Colonic mucosa (tissue), 4 donors: ENCODE measurements around the gene PDK2. TPM values are rescaled to one million over a fixed set of nuclear protein-coding genes. Genes with fewer than 3 reads are reported as not detected.

Experiments used
- DNase-seq: peaks from one replicate; pipeline ENCODE4 v3.0.0-alpha.2; 2020
- H3K27ac ChIP-seq: fragments of 200-600 bp; one replicate; pipeline ENCODE4 v1.8.0; 2021
- H3K27me3 ChIP-seq: fragments of 200-600 bp; one replicate; pipeline ENCODE4 v1.8.0; 2021
- H3K36me3 ChIP-seq: fragments of 200-600 bp; one replicate; pipeline ENCODE4 v1.8.0; 2021
- H3K4me1 ChIP-seq: fragments of 200-600 bp; one replicate; pipeline ENCODE4 v1.8.0; 2021; ENCODE audit warnings: mild to moderate bottlenecking
- H3K4me3 ChIP-seq: fragments of 200-600 bp; one replicate; pipeline ENCODE4 v1.8.0; 2021
- H3K9ac ChIP-seq, 2 donors: one replicate each; pipeline ENCODE4 v1.7.0; 2013; ENCODE audit warnings: control low read depth in 2 of 2, low read depth in 2 of 2, low read length in 2 of 2
- H3K9me3 ChIP-seq: fragments of 200-600 bp; one replicate; pipeline ENCODE4 v1.8.0; 2021
- intact Hi-C: fragments of 100-400 bp; cut with DNase I; formaldehyde crosslinking; loops from one replicate; pipeline ENCODE4 v1.14.1; 2022
- total RNA-seq, 2 donors: library from RNA; stranded (reverse); fragmentation: NEBNext Ultra II Directional in 1 of 2; extraction: Animal tissue kit (Norgen Biotek cat#: 25700) in 1 of 2; gene quantifications; one replicate each; pipeline ENCODE4 v1.2.1, GENCODE V29; 2021
- TF ChIP-seq, protein P1 (sequence below): fragments of 200-600 bp; IDR thresholded peaks from one replicate; pipeline ENCODE4 v1.8.0; 2022; ENCODE audit warnings: antibody characterized with exemption, mild to moderate bottlenecking
- donor health status: healthy.
- donor health status: DM: no; HTN: no; CAD: no.
- donor health status: DM: no; HTN: no; CAD: no.

Gene PDK2
- total RNA-seq, 2 donors from 2014 or later: 48.8 to 56.4 TPM

DNA sequence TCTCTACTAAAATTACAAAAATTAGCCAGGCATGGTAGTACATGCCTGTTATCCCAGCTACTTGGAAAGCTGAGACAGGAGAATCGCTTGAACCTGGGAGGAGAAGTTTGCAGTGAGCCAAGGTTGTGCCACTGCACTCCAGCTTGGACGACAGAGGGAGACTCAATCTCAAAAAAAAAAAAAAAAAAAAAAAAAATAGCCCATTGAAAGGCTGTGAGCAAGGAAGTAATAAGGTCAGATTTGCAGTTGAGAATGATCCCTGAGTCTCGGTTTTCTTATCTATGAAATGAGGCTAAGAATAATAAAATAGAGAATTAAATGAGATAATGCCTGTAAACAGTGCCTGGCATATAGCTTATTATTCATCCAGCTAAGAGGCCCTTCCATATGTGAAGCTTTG lies 1.3 kb upstream of the PDK2 start:
- Histone ChIP-seq H3K4me1 (peaks cover 6% of the 10 kb centered on the region), H3K27me3 (no peaks in the 10 kb centered on the region), H3K9me3 (no peaks in the 10 kb centered on the region), H3K9ac (no peak overlapping the region), H3K36me3 (no peaks in the 10 kb centered on the region), H3K27ac (no peak overlapping the region), H3K4me3 (no peak overlapping the region)
- intact Hi-C loops: loop anchor here (10.0 kb wide), 1 partner anchor 201 kb away; no protein-coding TSS in a partner anchor
- no peak for DNase-seq
- TF ChIP-seq, protein P1, sequence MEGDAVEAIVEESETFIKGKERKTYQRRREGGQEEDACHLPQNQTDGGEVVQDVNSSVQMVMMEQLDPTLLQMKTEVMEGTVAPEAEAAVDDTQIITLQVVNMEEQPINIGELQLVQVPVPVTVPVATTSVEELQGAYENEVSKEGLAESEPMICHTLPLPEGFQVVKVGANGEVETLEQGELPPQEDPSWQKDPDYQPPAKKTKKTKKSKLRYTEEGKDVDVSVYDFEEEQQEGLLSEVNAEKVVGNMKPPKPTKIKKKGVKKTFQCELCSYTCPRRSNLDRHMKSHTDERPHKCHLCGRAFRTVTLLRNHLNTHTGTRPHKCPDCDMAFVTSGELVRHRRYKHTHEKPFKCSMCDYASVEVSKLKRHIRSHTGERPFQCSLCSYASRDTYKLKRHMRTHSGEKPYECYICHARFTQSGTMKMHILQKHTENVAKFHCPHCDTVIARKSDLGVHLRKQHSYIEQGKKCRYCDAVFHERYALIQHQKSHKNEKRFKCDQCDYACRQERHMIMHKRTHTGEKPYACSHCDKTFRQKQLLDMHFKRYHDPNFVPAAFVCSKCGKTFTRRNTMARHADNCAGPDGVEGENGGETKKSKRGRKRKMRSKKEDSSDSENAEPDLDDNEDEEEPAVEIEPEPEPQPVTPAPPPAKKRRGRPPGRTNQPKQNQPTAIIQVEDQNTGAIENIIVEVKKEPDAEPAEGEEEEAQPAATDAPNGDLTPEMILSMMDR: no peak

DNA sequence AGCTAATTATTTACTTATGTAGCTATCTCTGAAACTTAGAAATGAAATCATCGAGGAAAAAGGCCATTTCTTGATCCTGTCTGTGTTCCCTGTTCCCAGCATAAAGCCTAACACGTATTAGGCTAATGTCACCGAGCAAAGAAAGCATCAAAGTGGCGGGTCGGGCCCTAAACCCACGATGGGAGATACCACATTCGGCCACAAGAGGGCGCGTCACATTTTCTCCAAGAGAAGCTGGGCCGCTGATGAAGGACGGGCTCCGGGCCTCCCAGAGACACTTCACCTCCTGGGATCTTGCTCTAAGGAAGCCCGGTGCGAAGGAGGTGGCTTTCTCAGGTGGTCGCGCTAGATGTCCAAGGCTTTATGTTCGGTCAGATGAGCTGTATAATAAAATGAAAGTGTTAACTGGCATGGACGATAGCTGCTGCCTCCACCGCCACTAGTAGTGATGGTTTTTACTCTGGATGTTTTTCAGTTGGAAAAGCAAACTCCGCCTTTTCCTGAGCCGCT lies 853 bp upstream of the PDK2 start:
- intact Hi-C loops: loop anchor here (10.0 kb wide), 1 partner anchor 201 kb away; no protein-coding TSS in a partner anchor

DNA sequence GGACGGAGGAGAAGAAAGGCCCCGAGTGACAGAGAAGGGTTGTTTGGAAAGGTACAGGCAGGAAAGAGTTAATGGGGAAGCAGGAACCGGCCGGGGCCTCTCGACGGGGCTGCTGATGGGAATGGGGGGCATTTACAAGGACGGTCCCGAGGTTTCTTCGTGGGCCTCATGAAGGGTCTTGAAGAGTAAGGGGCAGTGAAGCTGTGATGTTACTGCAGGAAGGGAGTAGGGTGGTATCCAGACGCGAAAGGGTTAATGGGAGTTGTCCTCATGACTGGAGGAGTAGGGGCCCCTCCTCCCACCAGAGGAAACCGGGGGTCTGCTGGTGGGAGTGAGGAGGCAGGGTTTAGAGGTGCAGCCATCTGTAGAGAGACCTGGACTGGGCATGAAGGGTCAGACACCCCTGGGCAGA lies 481 bp downstream of the PDK2 start:
- peak overlapping the region; percentile 77 for H3K4me3 ChIP-seq
- TF ChIP-seq, protein P1: no peak
- H3K27ac ChIP-seq: peak overlapping the region; percentile 80
- no peaks in the 10 kb centered on the region for H3K27me3 ChIP-seq
- no peaks in the 10 kb centered on the region for H3K36me3 ChIP-seq
- H3K4me1 ChIP-seq: peaks cover 20% of the 10 kb centered on the region
- H3K9me3 ChIP-seq: no peaks in the 10 kb centered on the region
- peak overlapping the region; percentile 84 to 88 for H3K9ac ChIP-seq
- intact Hi-C loops: loop anchor here (5.0 to 10.0 kb wide), 2 partner anchors 57 to 199 kb away; partner anchors contain the start of gene PPP1R9B
- DNase-seq: no peak

More for the DNA sequence above, 853 bp upstream of the PDK2 start:
- TF ChIP-seq, protein P1: peak; percentile 88
- no peaks in the 10 kb centered on the region for H3K36me3 ChIP-seq
- peak overlapping the region; percentile 62 to 88 for H3K9ac ChIP-seq
- H3K4me1 ChIP-seq: peaks cover 9% of the 10 kb centered on the region
- no peaks in the 10 kb centered on the region for H3K9me3 ChIP-seq
- peak; percentile 96 for DNase-seq
- H3K27me3 ChIP-seq: no peaks in the 10 kb centered on the region
- H3K27ac ChIP-seq: peak overlapping the region; percentile 80
- H3K4me3 ChIP-seq: peak overlapping the region; percentile 77

DNA sequence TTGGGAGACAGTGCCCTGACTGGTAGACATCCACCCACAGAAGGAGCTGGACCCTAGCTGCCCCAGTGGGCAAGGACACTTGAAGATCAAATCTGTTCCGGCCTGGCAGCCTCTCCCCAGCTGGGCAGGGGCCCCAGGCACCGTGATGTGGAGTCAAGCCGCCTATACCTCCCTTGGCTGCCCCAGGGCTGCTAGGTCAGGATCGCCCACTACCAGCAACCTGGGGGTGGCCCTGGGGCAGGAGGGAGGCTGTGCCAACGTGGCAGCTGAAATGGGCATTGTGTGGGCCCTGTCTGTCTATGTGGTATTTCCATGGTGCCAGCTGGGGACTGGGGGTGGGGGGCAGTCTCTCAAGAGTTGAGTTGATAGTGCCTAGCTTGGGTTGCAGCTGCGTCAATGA lies 941 bp downstream of the PDK2 start:
- H3K27me3 ChIP-seq: no peaks in the 10 kb centered on the region
- H3K4me3 ChIP-seq: peak overlapping the region; percentile 77
- peaks cover 25% of the 10 kb centered on the region for H3K4me1 ChIP-seq
- no peak for DNase-seq
- intact Hi-C loops: loop anchor here (5.0 to 10.0 kb wide), 2 partner anchors 56 to 199 kb away; partner anchors contain the start of gene PPP1R9B
- H3K36me3 ChIP-seq: no peaks in the 10 kb centered on the region
- no peak overlapping the region for H3K27ac ChIP-seq
- TF ChIP-seq, protein P1: no peak
- peak overlapping the region; percentile 84 to 88 for H3K9ac ChIP-seq
- no peaks in the 10 kb centered on the region for H3K9me3 ChIP-seq

- intact Hi-C loops: loop anchor here (5.0 to 10.0 kb wide), 2 partner anchors 56 to 198 kb away; partner anchors contain the start of gene PPP1R9B
- Histone ChIP-seq H3K4me3 (no peak overlapping the region), H3K9ac (peak overlapping the region in 1 of 2 donors; percentile 88), H3K36me3 (no peaks in the 10 kb centered on the region), H3K4me1 (peaks cover 28% of the 10 kb centered on the region), H3K27me3 (no peaks in the 10 kb centered on the region), H3K27ac (no peak overlapping the region), H3K9me3 (no peaks in the 10 kb centered on the region)
- TF ChIP-seq, protein P1: no peak
- no peak for DNase-seq
Observed at GRCh38 chr17:50096758-50097157, 1.6 kb downstream of the PDK2 start.
